HG03280 (cell line): Measurements from ENCODE around the gene FAM184A.

Source experiments
- ATAC-seq: cut with Tn5 transposase; IDR thresholded peaks from one replicate; pipeline ENCODE4 v1.9.1; 2021; ENCODE audit warnings: mild to moderate bottlenecking, moderate library complexity; ENCODE audit not compliant: unreplicated experiment

Gene FAM184A

GRCh38 chr6:119061215-119061614 lies 17.2 kb downstream of the FAM184A start:
- ATAC-seq = no peak

- no peak for ATAC-seq
Measured at GRCh38 chr6:119060255-119060907, 18.1 kb downstream of the FAM184A start.

- ATAC-seq = no peak
Measured at GRCh38 chr6:119055069-119055468, 23.4 kb downstream of the FAM184A start.

- ATAC-seq = peak; percentile 15
Measured at GRCh38 chr6:119052987-119053386, 25.5 kb downstream of the FAM184A start.

- ATAC-seq = peak; percentile 68
Measured at GRCh38 chr6:119052292-119052889, 26.1 kb downstream of the FAM184A start.

- ATAC-seq = no peak
Measured at GRCh38 chr6:119044255-119044654, 34.2 kb downstream of the FAM184A start.

GRCh38 chr6:119043783-119044182 lies 34.7 kb downstream of the FAM184A start:
- ATAC-seq = peak; percentile 66

- ATAC-seq = no peak
Measured at GRCh38 chr6:119043265-119043664, 35.2 kb downstream of the FAM184A start.

GRCh38 chr6:119040636-119041035 lies 37.8 kb downstream of the FAM184A start:
- no peak for ATAC-seq

GRCh38 chr6:119040229-119040628 lies 38.2 kb downstream of the FAM184A start:
- ATAC-seq = no peak

GRCh38 chr6:119037941-119038623 lies 40.4 kb downstream of the FAM184A start:
- no peak for ATAC-seq

- ATAC-seq = no peak
Measured at GRCh38 chr6:119037264-119037663, 41.2 kb downstream of the FAM184A start.

GRCh38 chr6:119036081-119036480 lies 42.4 kb downstream of the FAM184A start:
- ATAC-seq = no peak

GRCh38 chr6:119035459-119035858 lies 43.0 kb downstream of the FAM184A start:
- no peak for ATAC-seq

GRCh38 chr6:119034827-119035458 lies 43.5 kb downstream of the FAM184A start:
- ATAC-seq = no peak

GRCh38 chr6:119032428-119032827 lies 46.0 kb downstream of the FAM184A start:
- ATAC-seq = no peak

GRCh38 chr6:119030759-119031158 lies 47.7 kb downstream of the FAM184A start:
- ATAC-seq = no peak

GRCh38 chr6:119028091-119028490 lies 50.4 kb downstream of the FAM184A start:
- ATAC-seq = no peak

GRCh38 chr6:119027465-119027864 lies 51.0 kb downstream of the FAM184A start:
- ATAC-seq = no peak

GRCh38 chr6:119026822-119027221 lies 51.6 kb downstream of the FAM184A start:
- ATAC-seq = no peak

- no peak for ATAC-seq
Measured at GRCh38 chr6:119025793-119026192, 52.7 kb downstream of the FAM184A start.

- no peak for ATAC-seq
Measured at GRCh38 chr6:119024111-119024510, 54.4 kb downstream of the FAM184A start.
